COR-L47 (cell line): ENCODE data around the gene HSD3B1.

Experiments used
- DNase-seq: peaks from one replicate; lab custom pipeline; 2025; lab: John Stamatoyannopoulos, UW

The HSD3B1 gene

GRCh38 chr1:119506941-119507340 lies at the start of gene HSD3B1:
Gene HSD3B1 (plus strand): TSS chr1:119507210. CDS start chr1:119507477, 267 bp downstream.
- DNase-seq, result no peak

GRCh38 chr1:119462964-119463363 lies 44.0 kb upstream of the HSD3B1 start:
- DNase-seq, result no peak

GRCh38 chr1:119463569-119463968 lies 43.4 kb upstream of the HSD3B1 start:
- no peak for DNase-seq

- no peak for DNase-seq
Measured at GRCh38 chr1:119466445-119466844, 40.6 kb upstream of the HSD3B1 start.

GRCh38 chr1:119467219-119467618 lies 39.8 kb upstream of the HSD3B1 start:
- DNase-seq, result no peak

GRCh38 chr1:119467857-119468668 lies 38.9 kb upstream of the HSD3B1 start:
- peak; percentile 46 for DNase-seq

GRCh38 chr1:119469741-119470140 lies 37.3 kb upstream of the HSD3B1 start:
- no peak for DNase-seq

GRCh38 chr1:119470377-119470776 lies 36.6 kb upstream of the HSD3B1 start:
- DNase-seq, result no peak

GRCh38 chr1:119470958-119471357 lies 36.1 kb upstream of the HSD3B1 start:
- no peak for DNase-seq

GRCh38 chr1:119471566-119471965 lies 35.4 kb upstream of the HSD3B1 start:
- no peak for DNase-seq

GRCh38 chr1:119472080-119472818 lies 34.8 kb upstream of the HSD3B1 start:
- DNase-seq, result no peak

- no peak for DNase-seq
Measured at GRCh38 chr1:119472819-119473175, 34.2 kb upstream of the HSD3B1 start.

GRCh38 chr1:119475866-119476439 lies 31.1 kb upstream of the HSD3B1 start:
- DNase-seq, result peak; percentile 38

- no peak for DNase-seq
Measured at GRCh38 chr1:119477710-119478109, 29.3 kb upstream of the HSD3B1 start.

GRCh38 chr1:119480175-119480574 lies 26.8 kb upstream of the HSD3B1 start:
- no peak for DNase-seq

GRCh38 chr1:119481951-119482350 lies 25.1 kb upstream of the HSD3B1 start:
- DNase-seq, result no peak

GRCh38 chr1:119482517-119483425 lies 24.2 kb upstream of the HSD3B1 start:
- DNase-seq, result no peak

- DNase-seq, result no peak
Measured at GRCh38 chr1:119483441-119484200, 23.4 kb upstream of the HSD3B1 start.

GRCh38 chr1:119485201-119485600 lies 21.8 kb upstream of the HSD3B1 start:
- no peak for DNase-seq

- DNase-seq, result no peak
Measured at GRCh38 chr1:119488216-119488615, 18.8 kb upstream of the HSD3B1 start.

- DNase-seq, result no peak
Measured at GRCh38 chr1:119489201-119489600, 17.8 kb upstream of the HSD3B1 start.
